ENCODE data around the gene PLEK2.

- TF ChIP-seq, protein P1, sequence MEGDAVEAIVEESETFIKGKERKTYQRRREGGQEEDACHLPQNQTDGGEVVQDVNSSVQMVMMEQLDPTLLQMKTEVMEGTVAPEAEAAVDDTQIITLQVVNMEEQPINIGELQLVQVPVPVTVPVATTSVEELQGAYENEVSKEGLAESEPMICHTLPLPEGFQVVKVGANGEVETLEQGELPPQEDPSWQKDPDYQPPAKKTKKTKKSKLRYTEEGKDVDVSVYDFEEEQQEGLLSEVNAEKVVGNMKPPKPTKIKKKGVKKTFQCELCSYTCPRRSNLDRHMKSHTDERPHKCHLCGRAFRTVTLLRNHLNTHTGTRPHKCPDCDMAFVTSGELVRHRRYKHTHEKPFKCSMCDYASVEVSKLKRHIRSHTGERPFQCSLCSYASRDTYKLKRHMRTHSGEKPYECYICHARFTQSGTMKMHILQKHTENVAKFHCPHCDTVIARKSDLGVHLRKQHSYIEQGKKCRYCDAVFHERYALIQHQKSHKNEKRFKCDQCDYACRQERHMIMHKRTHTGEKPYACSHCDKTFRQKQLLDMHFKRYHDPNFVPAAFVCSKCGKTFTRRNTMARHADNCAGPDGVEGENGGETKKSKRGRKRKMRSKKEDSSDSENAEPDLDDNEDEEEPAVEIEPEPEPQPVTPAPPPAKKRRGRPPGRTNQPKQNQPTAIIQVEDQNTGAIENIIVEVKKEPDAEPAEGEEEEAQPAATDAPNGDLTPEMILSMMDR (conservative IDR thresholded peaks at IDR 0.05) = no peak
- TF ChIP-seq EZH2 (IDR thresholded peaks at IDR 0.05; ENCODE audit: low read depth) = no peak
These were observed 16.7 kb downstream of the PLEK2 start for GRCh38 chr14:67395086-67395875.
